Measurements from ENCODE around the gene AMBRA1.

Gene AMBRA1

GRCh38 chr11:46351148-46351547 is 242.7 kb downstream of the AMBRA1 start:
- ATAC-seq, result no peak
- TF ChIP-seq SNAI2 (CRISPR knock-in tag; IDR thresholded peaks at IDR 0.05) (no peak), ZC3H10 (CRISPR knock-in tag; IDR thresholded peaks at IDR 0.05) (no peak), OSR1 (CRISPR knock-in tag; IDR thresholded peaks at IDR 0.05) (no peak), ESRRG (CRISPR knock-in tag; IDR thresholded peaks at IDR 0.05) (no peak), PPARA (CRISPR knock-in tag; IDR thresholded peaks at IDR 0.05; ENCODE audit: borderline replicate concordance) (no peak), CSRNP3 (CRISPR knock-in tag; IDR thresholded peaks at IDR 0.05) (no peak), ZFP3 (CRISPR knock-in tag; IDR thresholded peaks at IDR 0.05) (no peak), ARNTL (CRISPR knock-in tag; IDR thresholded peaks at IDR 0.05; ENCODE audit: borderline replicate concordance, low read depth) (no peak), ZNF70 (CRISPR knock-in tag; IDR thresholded peaks at IDR 0.05) (no peak), TCF4 (CRISPR knock-in tag; IDR thresholded peaks at IDR 0.05; ENCODE audit: borderline replicate concordance) (no peak), ZNF8 (CRISPR knock-in tag; IDR thresholded peaks at IDR 0.05) (no peak), TSHZ2 (CRISPR knock-in tag; IDR thresholded peaks at IDR 0.05) (no peak), BACH2 (CRISPR knock-in tag; IDR thresholded peaks at IDR 0.05; ENCODE audit: borderline replicate concordance) (no peak), RARB (CRISPR knock-in tag; IDR thresholded peaks at IDR 0.05) (no peak)

GRCh38 chr11:46350695-46351094 is 243.1 kb downstream of the AMBRA1 start:
- TF ChIP-seq ZNF565 (CRISPR knock-in tag; conservative IDR thresholded peaks at IDR 0.05; ENCODE audit: low read depth) (no peak), TCF4 (CRISPR knock-in tag; IDR thresholded peaks at IDR 0.05; ENCODE audit: borderline replicate concordance) (no peak), GLIS3 (CRISPR knock-in tag; IDR thresholded peaks at IDR 0.05) (no peak), SNAI2 (CRISPR knock-in tag; IDR thresholded peaks at IDR 0.05) (no peak), TSHZ2 (CRISPR knock-in tag; IDR thresholded peaks at IDR 0.05) (no peak), ZNF8 (CRISPR knock-in tag; IDR thresholded peaks at IDR 0.05) (no peak), ZFP30 (CRISPR knock-in tag; IDR thresholded peaks at IDR 0.05) (no peak), ESRRG (CRISPR knock-in tag; IDR thresholded peaks at IDR 0.05) (no peak)
- TF ChIP-seq, protein P1, sequence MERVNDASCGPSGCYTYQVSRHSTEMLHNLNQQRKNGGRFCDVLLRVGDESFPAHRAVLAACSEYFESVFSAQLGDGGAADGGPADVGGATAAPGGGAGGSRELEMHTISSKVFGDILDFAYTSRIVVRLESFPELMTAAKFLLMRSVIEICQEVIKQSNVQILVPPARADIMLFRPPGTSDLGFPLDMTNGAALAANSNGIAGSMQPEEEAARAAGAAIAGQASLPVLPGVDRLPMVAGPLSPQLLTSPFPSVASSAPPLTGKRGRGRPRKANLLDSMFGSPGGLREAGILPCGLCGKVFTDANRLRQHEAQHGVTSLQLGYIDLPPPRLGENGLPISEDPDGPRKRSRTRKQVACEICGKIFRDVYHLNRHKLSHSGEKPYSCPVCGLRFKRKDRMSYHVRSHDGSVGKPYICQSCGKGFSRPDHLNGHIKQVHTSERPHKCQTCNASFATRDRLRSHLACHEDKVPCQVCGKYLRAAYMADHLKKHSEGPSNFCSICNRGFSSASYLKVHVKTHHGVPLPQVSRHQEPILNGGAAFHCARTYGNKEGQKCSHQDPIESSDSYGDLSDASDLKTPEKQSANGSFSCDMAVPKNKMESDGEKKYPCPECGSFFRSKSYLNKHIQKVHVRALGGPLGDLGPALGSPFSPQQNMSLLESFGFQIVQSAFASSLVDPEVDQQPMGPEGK (CRISPR knock-in tag; IDR thresholded peaks at IDR 0.05; ENCODE audit: borderline replicate concordance), result no peak
- no peak for ATAC-seq

DNA sequence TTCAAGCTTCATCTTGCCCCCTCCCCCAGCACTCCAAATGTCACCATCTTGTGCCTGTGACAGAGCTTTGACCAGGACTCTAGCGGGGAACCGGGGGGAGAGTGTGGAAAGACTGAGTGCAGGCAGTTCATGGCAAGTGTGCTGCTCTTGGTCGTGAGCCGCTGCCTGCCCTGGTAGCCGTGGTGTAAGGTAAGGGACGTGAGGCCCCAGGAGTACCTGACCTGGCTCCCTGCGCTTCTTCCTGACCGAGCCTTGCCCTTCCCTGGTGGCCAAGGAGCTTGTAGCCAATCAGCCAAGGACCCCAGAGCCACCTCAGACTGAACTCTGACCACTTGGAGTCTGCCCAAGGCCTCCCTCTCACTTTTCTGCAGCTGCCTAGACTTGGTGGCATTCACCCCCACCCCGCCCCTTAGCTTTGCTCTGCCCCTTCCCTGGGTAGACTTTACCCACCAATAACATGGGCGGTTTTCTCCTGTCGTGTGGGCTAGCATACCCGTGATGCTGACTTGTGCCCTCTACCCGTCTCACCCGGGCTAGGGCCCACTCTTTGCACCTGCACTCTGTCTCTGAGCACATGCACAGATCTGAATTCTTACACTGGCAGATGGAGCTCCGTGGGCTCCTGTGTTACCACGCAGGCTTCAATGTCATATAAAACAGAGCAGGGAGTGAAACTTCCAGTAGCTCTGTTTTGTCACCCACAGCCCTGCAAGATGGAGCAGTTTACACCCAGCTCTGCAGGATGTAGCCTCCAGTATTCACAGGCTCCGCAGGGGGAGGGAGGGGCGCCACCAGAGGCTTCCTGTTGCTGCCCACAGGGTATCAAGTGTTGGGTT is 245.0 kb downstream of the AMBRA1 start:
- TF ChIP-seq TSHZ2 (CRISPR knock-in tag; IDR thresholded peaks at IDR 0.05) (no peak), ZC3H10 (CRISPR knock-in tag; IDR thresholded peaks at IDR 0.05) (no peak), ZNF8 (CRISPR knock-in tag; IDR thresholded peaks at IDR 0.05) (no peak), BACH2 (CRISPR knock-in tag; IDR thresholded peaks at IDR 0.05; ENCODE audit: borderline replicate concordance) (no peak), TOX (CRISPR knock-in tag; IDR thresholded peaks at IDR 0.05; ENCODE audit: borderline replicate concordance) (no peak), OSR1 (CRISPR knock-in tag; IDR thresholded peaks at IDR 0.05) (no peak), SNAI2 (CRISPR knock-in tag; IDR thresholded peaks at IDR 0.05) (no peak), ESRRG (CRISPR knock-in tag; IDR thresholded peaks at IDR 0.05) (no peak), ZNF70 (CRISPR knock-in tag; IDR thresholded peaks at IDR 0.05) (no peak), PPARA (CRISPR knock-in tag; IDR thresholded peaks at IDR 0.05; ENCODE audit: borderline replicate concordance) (no peak), ISL1 (CRISPR knock-in tag; IDR thresholded peaks at IDR 0.05) (no peak)
- TF ChIP-seq, protein P2, sequence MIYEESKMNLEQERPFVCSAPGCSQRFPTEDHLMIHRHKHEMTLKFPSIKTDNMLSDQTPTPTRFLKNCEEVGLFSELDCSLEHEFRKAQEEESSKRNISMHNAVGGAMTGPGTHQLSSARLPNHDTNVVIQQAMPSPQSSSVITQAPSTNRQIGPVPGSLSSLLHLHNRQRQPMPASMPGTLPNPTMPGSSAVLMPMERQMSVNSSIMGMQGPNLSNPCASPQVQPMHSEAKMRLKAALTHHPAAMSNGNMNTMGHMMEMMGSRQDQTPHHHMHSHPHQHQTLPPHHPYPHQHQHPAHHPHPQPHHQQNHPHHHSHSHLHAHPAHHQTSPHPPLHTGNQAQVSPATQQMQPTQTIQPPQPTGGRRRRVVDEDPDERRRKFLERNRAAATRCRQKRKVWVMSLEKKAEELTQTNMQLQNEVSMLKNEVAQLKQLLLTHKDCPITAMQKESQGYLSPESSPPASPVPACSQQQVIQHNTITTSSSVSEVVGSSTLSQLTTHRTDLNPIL (CRISPR knock-in tag; IDR thresholded peaks at IDR 0.05; ENCODE audit: low read depth), result no peak
- ATAC-seq, result no peak

Data from SK-N-SH treated with all-trans-retinoic acid at 6 μM for 48 hours (cell line).